Hepatocyte (in vitro differentiated cells): Measurements from ENCODE around the gene CCDC182. TPM values are rescaled to one million over a fixed set of nuclear protein-coding genes. Genes with fewer than 3 reads are reported as not detected.
A peak's percentile ranks its signal among the peaks of the same experiment; 100 is the strongest.

ENCODE experiments used
- DNase-seq: peaks from one replicate; pipeline ENCODE4 v3.0.0-alpha.2; 2016; ENCODE audit warnings: low spot score
- H2AFZ ChIP-seq: fragments of 200-600 bp; sonication (generic); 2 replicates; pipeline ENCODE4 v1.6.0; 2016; ENCODE audit warnings: antibody characterized with exemption, mild to moderate bottlenecking
- H3K27ac ChIP-seq: fragments of 200-600 bp; sonication (generic); 2 replicates; pipeline ENCODE4 v1.5.1; 2016; ENCODE audit warnings: mild to moderate bottlenecking
- H3K27me3 ChIP-seq: fragments of 200-600 bp; sonication (generic); 2 replicates; pipeline ENCODE4 v1.6.1; 2016
- H3K36me3 ChIP-seq: fragments of 200-600 bp; sonication (generic); replicated peaks from 2 replicates; pipeline ENCODE4 v1.5.1; 2016; ENCODE audit warnings: low read depth; ENCODE audit not compliant: insufficient read depth
- H3K4me1 ChIP-seq: fragments of 200-600 bp; sonication (generic); 2 replicates; pipeline ENCODE4 v1.5.1; 2016; ENCODE audit warnings: mild to moderate bottlenecking, moderate library complexity; ENCODE audit not compliant: insufficient read depth
- H3K4me2 ChIP-seq: fragments of 200-600 bp; sonication (generic); 2 replicates; pipeline ENCODE4 v1.6.0; 2016
- H3K4me3 ChIP-seq: fragments of 200-600 bp; sonication (generic); 2 replicates; pipeline ENCODE4 v1.5.1; 2016; ENCODE audit warnings: mild to moderate bottlenecking
- H3K79me2 ChIP-seq: fragments of 200-600 bp; sonication (generic); 2 replicates; pipeline ENCODE4 v1.6.0; 2017; ENCODE audit warnings: mild to moderate bottlenecking
- H3K9me2 ChIP-seq: fragments of 200-600 bp; sonication (generic); replicated peaks from 2 replicates; pipeline ENCODE4 v1.6.0; 2017; ENCODE audit warnings: mild to moderate bottlenecking; ENCODE audit not compliant: insufficient read depth
- H3K9me3 ChIP-seq: fragments of 200-600 bp; sonication (generic); 2 replicates; pipeline ENCODE4 v1.5.1; 2016; ENCODE audit warnings: low read depth, mild to moderate bottlenecking
- H4K20me1 ChIP-seq: fragments of 200-600 bp; sonication (generic); 2 replicates; pipeline ENCODE4 v1.6.0; 2016; ENCODE audit warnings: mild to moderate bottlenecking; ENCODE audit not compliant: insufficient read depth, poor library complexity, severe bottlenecking
- CTCF ChIP-seq: fragments of 200-600 bp; sonication (generic); IDR thresholded peaks from 2 replicates; pipeline ENCODE4 v1.5.1; 2016; ENCODE audit warnings: antibody characterized with exemption, mild to moderate bottlenecking; ENCODE audit not compliant: poor library complexity
- EZH2 ChIP-seq: fragments of 200-600 bp; sonication (generic); IDR thresholded peaks from 2 replicates; pipeline ENCODE4 v1.6.1; 2016; ENCODE audit warnings: antibody characterized with exemption, mild to moderate bottlenecking, borderline replicate concordance
- EZH2phosphoT487 ChIP-seq: fragments of 200-600 bp; sonication (generic); IDR thresholded peaks from one replicate; pipeline ENCODE4 v1.6.1; 2018; ENCODE audit warnings: antibody characterized with exemption, mild to moderate bottlenecking, low read depth, moderate library complexity; ENCODE audit not compliant: unreplicated experiment, severe bottlenecking
- WGBS: methylation state at CpG from one replicate; pipeline ENCODE4 v1.1.6; 2016; ENCODE audit warnings: low lambda C conversion rate; ENCODE audit errors: missing lambda C conversion rate; 5-methylcytosine and 5-hydroxymethylcytosine counted together
- polyA plus RNA-seq: library from polyadenylated mRNA; unstranded; fragments of >200 nt; fragmentation: Nextera tagmentation; extraction: Ambion mirVana; gene quantifications from 2 replicates; pipeline ENCODE4 v1.2.1, GENCODE V29; 2016
- total RNA-seq: library from RNA; depleted of rRNA; stranded (reverse); fragments of >200 nt; gene quantifications from 2 replicates; pipeline ENCODE4 v1.2.3, GENCODE V29; 2014

CCDC182 gene
- total and polyA plus RNA-seq, 2 experiments from 2014 or later = not detected

- Histone ChIP-seq H3K4me2 (no peak overlapping the region), H3K9me3 (no peaks in the 10 kb centered on the region), H3K4me3 (no peak overlapping the region), H3K4me1 (no peaks in the 10 kb centered on the region), H3K27me3 (peaks cover 9% of the 10 kb centered on the region), H2AFZ (no peak overlapping the region), H3K79me2 (no peaks in the 10 kb centered on the region), H3K36me3 (no peaks in the 10 kb centered on the region), H3K27ac (no peak overlapping the region), H3K9me2 (no peaks in the 10 kb centered on the region), H4K20me1 (no peaks in the 10 kb centered on the region)
- DNase-seq = no peak
- TF ChIP-seq EZH2phosphoT487 = no peak
Measured at GRCh38 chr17:57746221-57746620, 1.1 kb upstream of the CCDC182 start.

- Histone ChIP-seq H3K79me2 (no peaks in the 10 kb centered on the region), H3K4me1 (no peaks in the 10 kb centered on the region), H4K20me1 (no peaks in the 10 kb centered on the region), H3K9me3 (no peaks in the 10 kb centered on the region), H3K4me2 (no peak overlapping the region), H3K4me3 (no peak overlapping the region), H2AFZ (no peak overlapping the region), H3K36me3 (no peaks in the 10 kb centered on the region), H3K27ac (no peak overlapping the region), H3K27me3 (peaks cover 9% of the 10 kb centered on the region), H3K9me2 (no peaks in the 10 kb centered on the region)
- DNase-seq = no peak
- TF ChIP-seq CTCF (no peak), EZH2phosphoT487 (no peak)
- WGBS = 95% methylated on average over 26 of the region's 26 CpGs
Measured at GRCh38 chr17:57744195-57745170, 616 bp downstream of the CCDC182 start.

- TF ChIP-seq CTCF (no peak), EZH2 (no peak), EZH2phosphoT487 (no peak)
- Histone ChIP-seq H2AFZ (no peak overlapping the region), H3K4me3 (no peak overlapping the region), H3K79me2 (no peaks in the 10 kb centered on the region), H3K4me1 (no peaks in the 10 kb centered on the region), H3K9me2 (no peaks in the 10 kb centered on the region), H3K4me2 (no peak overlapping the region), H4K20me1 (no peaks in the 10 kb centered on the region), H3K27ac (no peak overlapping the region), H3K27me3 (peaks cover 2% of the 10 kb centered on the region), H3K9me3 (no peaks in the 10 kb centered on the region), H3K36me3 (no peaks in the 10 kb centered on the region)
- no peak for DNase-seq
- 61% methylated on average over 2 of the region's 2 CpGs for WGBS
Measured at GRCh38 chr17:57740235-57740528, 4.9 kb downstream of the CCDC182 start.

GRCh38 chr17:57739402-57740234 lies 5.5 kb downstream of the CCDC182 start:
- Histone ChIP-seq H3K27ac (no peak overlapping the region), H3K79me2 (no peaks in the 10 kb centered on the region), H3K36me3 (no peaks in the 10 kb centered on the region), H3K9me3 (no peaks in the 10 kb centered on the region), H3K27me3 (no peaks in the 10 kb centered on the region), H3K4me2 (no peak overlapping the region), H3K4me3 (no peak overlapping the region), H2AFZ (no peak overlapping the region), H4K20me1 (no peaks in the 10 kb centered on the region), H3K9me2 (no peaks in the 10 kb centered on the region), H3K4me1 (no peaks in the 10 kb centered on the region)
- peak; percentile 58 for DNase-seq
- 65% methylated on average over 1 of the region's 1 CpG for WGBS
- TF ChIP-seq EZH2phosphoT487 (no peak), EZH2 (no peak), CTCF (peak; percentile 48)
